GM12878 (cell line): ENCODE measurements around the gene NLN. TPM values are rescaled to one million over a fixed set of nuclear protein-coding genes. Genes with fewer than 3 reads are reported as not detected.

Experiments used
- ATAC-seq: fragments of 200-7000 bp; cut with Tn5 transposase; 3 replicates; pipeline ENCODE4 v1.9.1; 2020; ENCODE audit warnings: mild to moderate bottlenecking, moderate library complexity
- BruUV-seq: library from RNA; stranded (reverse); fragments of 400-500 nt; replicated peaks from 2 replicates; lab custom pipeline; 2021; lab: Mats Ljungman, UMichigan
- CTCF ChIA-PET: fragments of 300-600 bp; sonication (Branson Sonifier 250); formaldehyde crosslinking; extraction: SDS; loops from one replicate; lab custom pipeline; 2021; ENCODE audit warnings: inconsistent platforms; lab: Yijun Ruan, JAX
- POLR2A ChIA-PET: fragments of 350-600 bp; formaldehyde crosslinking; extraction: SDS; loops from one replicate; lab custom pipeline; 2021; ENCODE audit warnings: inconsistent platforms; lab: Charles Lee
- RAD21 ChIA-PET: fragments of 300-600 bp; sonication (Branson Sonifier 250); formaldehyde crosslinking; loops from one replicate; lab custom pipeline; 2023; ENCODE audit warnings: antibody characterized with exemption; ENCODE audit not compliant: unreplicated experiment; lab: Charles Lee
- SMC1A ChIA-PET: fragments of 300-600 bp; sonication (Branson Sonifier 250); formaldehyde crosslinking; loops from one replicate; lab custom pipeline; 2023; ENCODE audit not compliant: unreplicated experiment, uncharacterized antibody; lab: Charles Lee
- DNase-seq: peaks from one replicate; pipeline ENCODE4 v3.0.0-alpha.2; 2011; ENCODE audit warnings: low read depth, low spot score
- FAIRE-seq: peaks from 3 replicates; lab custom pipeline; 2011; peaks lifted over from hg19 to GRCh38; lab: Jason Lieb, UNC
- H2AFZ ChIP-seq: 2 replicates; pipeline ENCODE4 v1.6.0; 2011; ENCODE audit warnings: low read depth, low read length, control low read depth; ENCODE audit not compliant: control insufficient read depth
- H3K27ac ChIP-seq: 2 replicates; pipeline ENCODE4 v1.5.1; 2011; ENCODE audit warnings: control low read depth; ENCODE audit not compliant: control insufficient read depth, insufficient read depth
- H3K27me3 ChIP-seq, 2 experiments: replicated peaks in 1 of 2; 2 replicates each; pipeline versions ENCODE4 v1.6.0 to v1.6.1; 2011; ENCODE audit warnings: low read length in 1 of 2; ENCODE audit not compliant: control insufficient read depth in 2 of 2, insufficient read depth in 2 of 2
- H3K36me3 ChIP-seq, 2 experiments: 2 replicates each; pipeline ENCODE4 v1.5.1; 2011; ENCODE audit warnings: low read length in 1 of 2; ENCODE audit not compliant: control insufficient read depth in 2 of 2, insufficient read depth in 2 of 2
- H3K4me1 ChIP-seq: 2 replicates; pipeline ENCODE4 v1.6.1; 2011; ENCODE audit warnings: mild to moderate bottlenecking, low read length, moderate library complexity, mixed read lengths; ENCODE audit not compliant: control insufficient read depth, insufficient read depth
- H3K4me2 ChIP-seq: 2 replicates; pipeline ENCODE4 v1.6.0; 2011; ENCODE audit warnings: control low read depth; ENCODE audit not compliant: control insufficient read depth, insufficient read depth
- H3K4me3 ChIP-seq: fragments of 200-600 bp; sonication (generic); 2 replicates; pipeline ENCODE4 v1.5.1; 2016
- H3K79me2 ChIP-seq: 2 replicates; pipeline ENCODE4 v1.6.0; 2011; ENCODE audit warnings: low read length; ENCODE audit not compliant: control insufficient read depth, insufficient read depth
- H3K9ac ChIP-seq: 2 replicates; pipeline ENCODE4 v1.8.0; 2011; ENCODE audit warnings: low read length, control low read depth, mixed read lengths; ENCODE audit not compliant: control insufficient read depth, insufficient read depth
- H3K9me3 ChIP-seq: replicated peaks from 3 replicates; pipeline ENCODE4 v1.5.1; 2011; ENCODE audit warnings: mild to moderate bottlenecking, low read length; ENCODE audit not compliant: control insufficient read depth, insufficient read depth
- H4K20me1 ChIP-seq: 2 replicates; pipeline ENCODE4 v1.6.0; 2011; ENCODE audit not compliant: control insufficient read depth, insufficient read depth
- BHLHE40 ChIP-seq, 2 experiments: fragments of 450-650 bp in 1 of 2; IDR thresholded peaks; 2 replicates each; pipeline ENCODE4 v1.6.1; 2011 to 2017; ENCODE audit warnings: low read depth in 2 of 2, borderline replicate concordance in 1 of 2, improper control_type of control experiment in 1 of 2, low read length in 1 of 2, mild to moderate bottlenecking in 1 of 2
- LARP7 ChIP-seq: fragments of 450-650 bp; IDR thresholded peaks from 2 replicates; pipeline ENCODE4 v1.6.1; 2017; ENCODE audit warnings: mild to moderate bottlenecking
- NBN ChIP-seq: fragments of 450-650 bp; IDR thresholded peaks from 2 replicates; pipeline ENCODE4 v1.6.1; 2016
- NFYB ChIP-seq: IDR thresholded peaks from 2 replicates; pipeline ENCODE4 v1.6.1; 2011; ENCODE audit warnings: low read depth, mild to moderate bottlenecking, low read length, improper control_type of control experiment, moderate library complexity; ENCODE audit not compliant: insufficient read depth
- NR2C1 ChIP-seq: fragments of 450-650 bp; IDR thresholded peaks from 2 replicates; pipeline ENCODE4 v1.6.1; 2017; ENCODE audit warnings: antibody characterized with exemption, mild to moderate bottlenecking, moderate library complexity
- NRF1 ChIP-seq: conservative IDR thresholded peaks from 2 replicates; pipeline ENCODE4 v1.6.1; 2011; ENCODE audit warnings: mild to moderate bottlenecking, low read depth, low read length, improper control_type of control experiment
- SP1 ChIP-seq: IDR thresholded peaks from one replicate; pipeline ENCODE4 v1.6.1; 2011; ENCODE audit warnings: low read depth, low read length
- TCF7 ChIP-seq: IDR thresholded peaks from 2 replicates; pipeline ENCODE4 v1.6.1; 2014; ENCODE audit warnings: antibody characterized with exemption, borderline replicate concordance
- WGBS: methylation state at CpG from one replicate; pipeline ENCODE4 v1.1.6; 2016; ENCODE audit warnings: low lambda C conversion rate; ENCODE audit not compliant: insufficient replicate concordance, insufficient coverage; ENCODE audit errors: missing lambda C conversion rate; 5-methylcytosine and 5-hydroxymethylcytosine counted together
- in situ Hi-C: fragments of 300-500 bp; cut with MboI; formaldehyde crosslinking; loops from 9 replicates; pipeline ENCODE4 v1.14.3; 2018; ENCODE audit warnings: mixed read lengths
- intact Hi-C: fragments of 100-400 bp; cut with micrococcal nuclease; formaldehyde crosslinking; loops from one replicate; pipeline ENCODE4 v1.14.2; 2022; ENCODE audit not compliant: unreplicated experiment
- polyA plus RNA-seq, 11 experiments: library from polyadenylated mRNA; depleted of rRNA in 4 of 11; unstranded in 6 of 11; stranded (reverse) in 5 of 11; fragments of >200 nt; fragmentation: Nextera tagmentation in 4 of 11; fragmentation: Illumina TruSeq in 1 of 11; extraction: Ambion mirVana in 4 of 11; extraction: Trizol in 1 of 11; gene quantifications; 1 replicate in 1 of 11; 2 replicates in 10 of 11; pipeline versions ENCODE4 v1.2.1 to v1.2.3, GENCODE V29; 2011 to 2016; ENCODE audit warnings: inconsistent platforms in 2 of 11, missing spikeins in 2 of 11, low read depth in 1 of 11
- total RNA-seq, 4 experiments: library from RNA; depleted of rRNA in 3 of 4; stranded (reverse); fragments of >200 nt in 3 of 4; fragmentation: Illumina TruSeq in 1 of 4; extraction: Trizol in 1 of 4; gene quantifications; 2 replicates each; pipeline versions ENCODE4 v1.2.1 to v1.2.3, GENCODE V29; 2013 to 2021
- TF ChIP-seq, protein P1 (sequence below): fragments of 450-650 bp; conservative IDR thresholded peaks from 2 replicates; pipeline ENCODE4 v1.6.1; 2017; ENCODE audit warnings: mild to moderate bottlenecking, moderate library complexity
- TF ChIP-seq, protein P2 (sequence below), 3 experiments: IDR thresholded peaks in 2 of 3; conservative IDR thresholded peaks in 1 of 3; 2 replicates each; pipeline ENCODE4 v1.5.1; 2011; ENCODE audit warnings: low read depth in 3 of 3, low read length in 3 of 3, mild to moderate bottlenecking in 3 of 3, control low read depth in 2 of 3, moderate library complexity in 2 of 3, inconsistent platforms in 1 of 3, mixed read lengths in 1 of 3; ENCODE audit not compliant: control insufficient read depth in 2 of 3, insufficient read depth in 1 of 3; ENCODE audit errors: extremely low read depth in 1 of 3
- TF ChIP-seq, protein P3 (sequence below): fragments of 450-650 bp; IDR thresholded peaks from 2 replicates; pipeline ENCODE4 v1.6.1; 2017; ENCODE audit warnings: low read depth, mild to moderate bottlenecking, moderate library complexity

NLN gene
- total and polyA plus RNA-seq, 10 of the 15 experiments (the other 5 are each of a cell fraction or from before 2014, with no cell fraction given), result 6.8 to 56.9 (median 33.3) TPM

DNA sequence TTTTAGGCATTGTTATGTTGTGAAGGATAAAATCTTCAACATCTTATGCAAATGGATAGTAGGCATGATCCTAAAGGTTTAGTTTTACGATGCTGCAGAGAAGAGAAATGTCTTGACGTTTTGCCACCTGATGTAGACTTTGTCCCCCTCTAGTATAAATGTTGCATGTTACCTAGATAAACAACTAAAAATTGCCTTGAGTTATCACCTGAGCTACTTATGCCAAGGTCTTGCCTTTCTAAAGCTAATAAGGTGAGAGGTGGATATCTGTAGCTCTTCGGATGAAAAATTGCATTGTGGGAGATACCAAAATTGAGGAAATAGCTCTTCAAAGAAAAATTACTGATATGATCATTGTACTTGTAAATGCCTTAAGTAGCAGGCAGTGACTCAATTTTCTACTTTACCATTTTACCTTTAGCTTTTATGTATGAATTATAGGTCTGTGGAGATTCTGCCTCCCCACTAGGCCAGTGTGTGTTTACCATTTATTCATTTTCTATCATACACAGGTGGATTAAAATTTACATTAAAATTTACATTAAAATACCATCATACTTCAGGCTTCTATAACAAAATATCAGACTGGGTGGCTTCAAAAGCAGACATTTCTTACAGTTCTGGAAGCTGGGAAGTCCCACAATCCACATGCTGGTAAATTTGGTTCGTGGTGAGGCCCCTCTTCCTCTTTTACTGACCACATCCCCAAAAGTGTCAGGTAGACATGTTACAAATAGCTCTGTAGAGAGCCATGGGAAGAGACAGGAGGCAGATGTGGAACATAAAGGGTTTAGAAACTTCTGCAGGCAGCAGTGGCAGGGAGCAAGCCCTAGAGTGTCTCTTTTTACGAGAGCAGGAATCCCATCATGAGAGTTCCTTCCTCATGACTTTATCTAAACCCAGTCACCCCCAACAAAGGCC is 103.7 kb downstream of the NLN start:
- in situ Hi-C loops, result no loop called here
- ChIA-PET RAD21 (interaction anchor here (0.9 to 2.8 kb wide), 7 partner anchors 9 to 318 kb away, joined by 3 to 11 read pairs (median 4); partner anchors contain the start of gene SREK1), POLR2A (interaction anchor here (0.6 to 1.6 kb wide), 5 partner anchors 11 to 105 kb away, joined by 3 to 4 read pairs (median 3); partner anchors contain the start of gene ERBIN), CTCF (interaction anchor here (1.4 to 2.7 kb wide), 3 partner anchors 13 to 99 kb away, joined by 4 to 7 read pairs (median 4); no protein-coding TSS in a partner anchor), SMC1A (interaction anchor here (0.7 to 1.9 kb wide), 13 partner anchors 8 to 106 kb away, joined by 3 to 5 read pairs (median 4); no protein-coding TSS in a partner anchor)
- no TSS peak for BruUV-seq
- H3K27ac ChIP-seq, result peak overlapping the region; percentile 64
- peak; percentile 87 for ATAC-seq
- DNase-seq, result peak; percentile 77
- peaks cover 47% of the 10 kb centered on the region for H3K4me1 ChIP-seq
- H4K20me1 ChIP-seq, result no peaks in the 10 kb centered on the region
- H3K9ac ChIP-seq, result 0 out of 2 replicates have a peak overlapping the region, but pooled peaks have one; percentile 14
- no peaks in the 10 kb centered on the region for H3K27me3 ChIP-seq
- peaks cover 0 to 5% of the 10 kb centered on the region in 2 experiments; a peak in 1 of 4 replicates for H3K36me3 ChIP-seq
- no peaks in the 10 kb centered on the region for H3K79me2 ChIP-seq
- no peaks in the 10 kb centered on the region for H3K9me3 ChIP-seq
- H2AFZ ChIP-seq, result peak overlapping the region; percentile 66
- WGBS, result 53% methylated on average over 5 of the region's 5 CpGs
- peak overlapping the region; percentile 49 for H3K4me2 ChIP-seq
- peak; percentile 97 for FAIRE-seq
- intact Hi-C loops, result loop anchor here (5.0 to 10.0 kb wide), 3 partner anchors 102 to 319 kb away; partner anchors contain the start of genes ERBIN, NLN, SGTB and SREK1
- peak overlapping the region; percentile 29; the same call in 1 of the 2 replicates for H3K4me3 ChIP-seq
- TF ChIP-seq, protein P1, sequence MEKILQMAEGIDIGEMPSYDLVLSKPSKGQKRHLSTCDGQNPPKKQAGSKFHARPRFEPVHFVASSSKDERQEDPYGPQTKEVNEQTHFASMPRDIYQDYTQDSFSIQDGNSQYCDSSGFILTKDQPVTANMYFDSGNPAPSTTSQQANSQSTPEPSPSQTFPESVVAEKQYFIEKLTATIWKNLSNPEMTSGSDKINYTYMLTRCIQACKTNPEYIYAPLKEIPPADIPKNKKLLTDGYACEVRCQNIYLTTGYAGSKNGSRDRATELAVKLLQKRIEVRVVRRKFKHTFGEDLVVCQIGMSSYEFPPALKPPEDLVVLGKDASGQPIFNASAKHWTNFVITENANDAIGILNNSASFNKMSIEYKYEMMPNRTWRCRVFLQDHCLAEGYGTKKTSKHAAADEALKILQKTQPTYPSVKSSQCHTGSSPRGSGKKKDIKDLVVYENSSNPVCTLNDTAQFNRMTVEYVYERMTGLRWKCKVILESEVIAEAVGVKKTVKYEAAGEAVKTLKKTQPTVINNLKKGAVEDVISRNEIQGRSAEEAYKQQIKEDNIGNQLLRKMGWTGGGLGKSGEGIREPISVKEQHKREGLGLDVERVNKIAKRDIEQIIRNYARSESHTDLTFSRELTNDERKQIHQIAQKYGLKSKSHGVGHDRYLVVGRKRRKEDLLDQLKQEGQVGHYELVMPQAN, result 0 out of 2 replicates have a peak, but pooled peaks have one; percentile 18
- TF ChIP-seq BHLHE40 (IDR thresholded peaks at IDR 0.05; ENCODE audit: borderline replicate concordance in 1 of 2, low read depth in 2 of 2, low read length in 1 of 2) (peak in 1 of 2 experiments; percentile 55; a peak in 3 of 4 replicates), NRF1 (no peak), SP1 (peak; percentile 57), TCF7 (peak; percentile 37; the same call in 1 of the 2 replicates), NR2C1 (no peak), LARP7 (no peak), NFYB (no peak), NBN (peak; percentile 69; the same call in 1 of the 2 replicates)
- TF ChIP-seq, protein P2, sequence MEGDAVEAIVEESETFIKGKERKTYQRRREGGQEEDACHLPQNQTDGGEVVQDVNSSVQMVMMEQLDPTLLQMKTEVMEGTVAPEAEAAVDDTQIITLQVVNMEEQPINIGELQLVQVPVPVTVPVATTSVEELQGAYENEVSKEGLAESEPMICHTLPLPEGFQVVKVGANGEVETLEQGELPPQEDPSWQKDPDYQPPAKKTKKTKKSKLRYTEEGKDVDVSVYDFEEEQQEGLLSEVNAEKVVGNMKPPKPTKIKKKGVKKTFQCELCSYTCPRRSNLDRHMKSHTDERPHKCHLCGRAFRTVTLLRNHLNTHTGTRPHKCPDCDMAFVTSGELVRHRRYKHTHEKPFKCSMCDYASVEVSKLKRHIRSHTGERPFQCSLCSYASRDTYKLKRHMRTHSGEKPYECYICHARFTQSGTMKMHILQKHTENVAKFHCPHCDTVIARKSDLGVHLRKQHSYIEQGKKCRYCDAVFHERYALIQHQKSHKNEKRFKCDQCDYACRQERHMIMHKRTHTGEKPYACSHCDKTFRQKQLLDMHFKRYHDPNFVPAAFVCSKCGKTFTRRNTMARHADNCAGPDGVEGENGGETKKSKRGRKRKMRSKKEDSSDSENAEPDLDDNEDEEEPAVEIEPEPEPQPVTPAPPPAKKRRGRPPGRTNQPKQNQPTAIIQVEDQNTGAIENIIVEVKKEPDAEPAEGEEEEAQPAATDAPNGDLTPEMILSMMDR (IDR thresholded peaks at IDR 0.05 in 2 of 3, conservative IDR thresholded peaks at IDR 0.05 in 1 of 3; ENCODE audit: control insufficient read depth in 2 of 3, extremely low read depth in 1 of 3, insufficient read depth in 1 of 3, low read depth in 3 of 3, low read length in 3 of 3), result no peak
- TF ChIP-seq, protein P3, sequence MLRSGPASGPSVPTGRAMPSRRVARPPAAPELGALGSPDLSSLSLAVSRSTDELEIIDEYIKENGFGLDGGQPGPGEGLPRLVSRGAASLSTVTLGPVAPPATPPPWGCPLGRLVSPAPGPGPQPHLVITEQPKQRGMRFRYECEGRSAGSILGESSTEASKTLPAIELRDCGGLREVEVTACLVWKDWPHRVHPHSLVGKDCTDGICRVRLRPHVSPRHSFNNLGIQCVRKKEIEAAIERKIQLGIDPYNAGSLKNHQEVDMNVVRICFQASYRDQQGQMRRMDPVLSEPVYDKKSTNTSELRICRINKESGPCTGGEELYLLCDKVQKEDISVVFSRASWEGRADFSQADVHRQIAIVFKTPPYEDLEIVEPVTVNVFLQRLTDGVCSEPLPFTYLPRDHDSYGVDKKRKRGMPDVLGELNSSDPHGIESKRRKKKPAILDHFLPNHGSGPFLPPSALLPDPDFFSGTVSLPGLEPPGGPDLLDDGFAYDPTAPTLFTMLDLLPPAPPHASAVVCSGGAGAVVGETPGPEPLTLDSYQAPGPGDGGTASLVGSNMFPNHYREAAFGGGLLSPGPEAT, result peak; percentile 94
